Activated T-helper 1 cell treated with Interleukin-2 at 50 U/mL for 16 hours (primary cell): ENCODE results near the gene CEP70.
"Not testable (repeated sequence)": the region's sequence is repeated elsewhere in the genome, so short reads cannot be mapped to it uniquely, and the experiment has no call there.

Experiments
- DNase-seq: peaks from one replicate; pipeline ENCODE4 v3.0.0-alpha.2; 2020; ENCODE audit warnings: low read depth

CEP70 gene

DNA sequence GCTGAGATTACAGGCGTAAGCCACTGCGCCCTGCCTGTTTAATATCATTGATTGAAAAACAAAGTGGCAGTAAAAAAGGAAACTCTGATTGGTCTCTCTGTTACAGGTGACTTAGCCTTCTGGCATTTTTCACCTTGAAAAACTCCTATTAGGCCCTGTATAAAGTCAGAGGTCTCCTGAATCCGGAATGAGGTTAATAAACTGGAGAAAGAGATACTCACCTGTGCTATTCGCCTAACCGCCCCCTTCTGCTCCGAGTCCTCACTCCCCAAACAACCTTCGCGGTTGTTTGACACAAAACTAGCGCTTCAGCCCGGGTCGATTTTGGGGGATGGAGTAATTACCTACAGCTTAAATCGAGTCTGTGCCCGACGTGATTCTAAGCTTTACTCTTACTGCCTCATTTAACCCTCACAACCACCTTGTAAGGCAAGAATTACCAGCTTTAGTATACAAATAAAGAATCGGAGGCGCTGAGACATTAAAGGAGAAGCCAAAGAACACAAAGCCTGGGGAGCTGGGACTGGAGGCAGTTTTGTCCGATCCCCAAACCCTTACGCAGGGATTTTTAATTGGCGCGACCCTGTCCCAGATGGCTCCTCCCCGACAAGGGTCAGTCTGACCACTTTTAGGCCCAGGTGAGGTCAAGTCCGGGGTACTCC, 441 bp downstream of the CEP70 start:
- DNase-seq: no peak

DNA sequence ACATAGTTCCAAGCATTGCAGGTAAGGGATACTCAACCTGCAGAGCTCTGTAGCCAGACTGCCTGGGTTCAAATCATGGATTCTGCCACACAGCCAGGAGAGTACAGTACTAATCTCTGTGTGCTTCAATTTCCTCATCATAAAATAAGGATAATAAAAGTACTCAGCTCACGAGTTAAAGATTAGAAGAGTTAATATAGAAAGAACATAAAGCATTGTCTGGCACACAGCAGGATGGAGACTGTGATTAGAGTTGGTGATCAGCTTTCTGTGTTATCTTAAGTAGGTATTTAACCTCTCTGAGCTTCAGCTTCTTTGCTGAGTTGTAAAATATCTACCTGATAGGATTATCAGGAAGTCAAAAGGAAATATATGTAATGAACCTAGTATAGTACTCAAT, 2.7 kb downstream of the CEP70 start:
- DNase-seq: no peak

DNA sequence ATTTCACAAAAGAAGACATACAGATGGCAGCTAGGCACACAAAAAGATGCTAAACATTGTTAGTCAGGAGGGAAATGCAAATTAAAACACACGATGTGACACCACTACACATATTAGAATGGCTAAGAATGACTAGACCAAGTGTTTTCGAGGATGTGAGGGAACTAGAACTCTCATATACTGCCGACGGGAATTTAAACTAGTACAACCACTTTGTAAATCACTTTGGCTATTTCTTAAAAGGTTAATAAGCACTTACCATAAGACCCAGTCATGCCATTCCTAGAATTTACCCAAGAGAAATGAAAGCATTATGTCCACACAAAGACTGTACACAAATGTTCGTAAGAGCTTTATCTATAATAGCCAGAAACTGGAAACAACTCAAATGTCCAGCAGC, 5.6 kb downstream of the CEP70 start:
- DNase-seq: no peak

DNA sequence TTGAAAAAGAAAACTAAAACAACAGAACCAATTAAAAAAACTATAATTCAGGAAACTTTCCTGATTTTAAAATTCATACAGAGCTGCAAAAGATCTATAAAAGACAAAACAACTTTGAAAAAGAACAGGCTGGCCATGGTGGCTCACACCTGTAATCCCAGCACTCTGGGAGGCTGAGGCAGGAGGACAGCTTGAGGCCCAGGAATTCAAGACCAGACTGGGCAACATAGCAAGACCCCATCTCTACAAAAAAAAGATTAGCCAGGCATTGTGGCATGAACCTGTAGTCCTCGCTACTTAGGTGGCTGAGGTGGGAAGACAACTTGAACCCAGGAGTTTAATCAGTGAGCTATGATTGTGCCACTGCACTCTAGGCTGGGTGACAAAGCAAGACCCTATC, 6.7 kb downstream of the CEP70 start:
- DNase-seq: no peak

DNA sequence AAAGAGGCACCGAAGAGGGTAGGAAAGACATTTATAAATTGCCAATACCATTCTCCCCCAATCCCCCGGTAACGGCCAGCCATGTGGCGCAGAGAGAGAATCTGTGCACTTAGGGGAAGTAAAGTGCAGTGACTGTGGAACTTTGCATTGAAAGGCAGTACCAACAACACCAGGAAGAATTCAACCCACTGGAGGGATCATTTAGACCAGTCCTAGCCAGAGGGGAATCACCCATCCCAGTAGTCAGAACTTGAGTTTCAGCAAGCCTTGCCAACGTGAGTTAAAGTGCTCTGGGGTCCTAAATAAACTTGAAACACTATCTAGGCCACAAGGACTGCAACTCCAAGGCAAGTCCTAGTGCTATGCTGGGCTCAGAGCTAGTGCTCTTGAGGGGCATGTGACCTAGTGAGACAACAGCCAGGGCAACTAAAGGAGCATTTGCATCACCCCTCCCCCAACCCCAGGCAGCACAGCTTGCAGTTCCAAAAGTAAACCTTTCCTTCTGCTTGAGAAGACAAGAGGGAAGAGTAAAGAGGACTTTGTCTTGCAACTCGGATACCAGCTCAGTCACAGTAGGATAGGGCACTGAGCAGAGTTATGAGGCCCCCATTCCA, 15.0 kb downstream of the CEP70 start:
- DNase-seq: no peak

DNA sequence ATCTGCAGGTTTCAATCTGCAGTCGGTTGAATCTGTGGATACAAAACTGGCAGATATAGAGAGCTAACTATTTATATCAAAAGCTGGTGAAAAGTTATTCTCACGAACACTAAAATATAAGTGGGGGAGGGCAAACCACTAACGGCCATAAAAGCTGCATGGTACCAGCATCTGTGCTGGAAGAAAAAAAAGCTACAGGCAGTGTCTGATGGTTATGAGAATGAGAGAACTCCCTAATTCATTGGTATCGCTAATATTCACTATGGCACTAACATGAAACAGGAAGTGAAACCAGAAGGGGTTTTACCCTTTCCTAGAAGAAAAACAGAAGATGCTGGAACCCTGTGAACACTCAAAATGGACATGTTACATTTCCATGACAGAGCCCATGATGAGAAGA, 15.9 kb downstream of the CEP70 start:
- no peak for DNase-seq

DNA sequence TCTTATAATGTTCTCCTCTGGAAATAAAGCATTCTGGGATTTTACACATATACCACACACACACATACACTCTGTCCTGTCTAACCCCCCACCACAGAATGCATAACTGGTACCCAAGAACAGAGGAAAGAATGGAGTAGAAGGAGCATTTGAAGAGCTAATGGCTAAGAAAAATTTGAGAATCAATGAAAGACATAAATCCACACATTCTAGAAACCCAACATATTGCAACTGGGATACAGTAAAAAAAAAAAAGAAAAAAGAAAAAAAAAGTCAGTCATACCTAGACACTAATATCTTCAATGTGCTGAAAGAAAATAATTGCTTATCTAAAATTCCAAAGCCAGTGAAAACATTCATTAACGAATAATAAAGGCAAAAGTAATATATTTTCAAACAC, 20.9 kb downstream of the CEP70 start:
- no peak for DNase-seq

DNA sequence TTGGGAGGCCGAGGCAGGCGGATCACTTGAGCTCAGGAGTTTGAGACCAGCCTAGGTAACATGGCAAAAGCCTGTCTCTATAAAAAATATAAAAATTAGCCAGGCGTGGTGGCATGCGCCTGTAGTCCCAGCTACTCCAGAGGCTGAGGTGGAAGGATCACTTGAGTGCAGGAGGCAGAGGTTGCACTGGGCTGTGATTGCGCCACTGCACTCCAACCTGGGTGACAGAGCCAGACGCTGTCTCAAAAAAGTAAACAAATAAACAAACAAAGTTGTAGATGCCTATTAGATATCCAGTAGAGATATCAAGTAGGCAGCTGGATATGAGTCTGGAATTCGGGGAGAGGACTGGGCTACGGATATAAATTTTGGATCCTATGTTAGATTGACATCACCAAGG, 24.4 kb downstream of the CEP70 start:
- DNase-seq: not testable (repeated sequence)

DNA sequence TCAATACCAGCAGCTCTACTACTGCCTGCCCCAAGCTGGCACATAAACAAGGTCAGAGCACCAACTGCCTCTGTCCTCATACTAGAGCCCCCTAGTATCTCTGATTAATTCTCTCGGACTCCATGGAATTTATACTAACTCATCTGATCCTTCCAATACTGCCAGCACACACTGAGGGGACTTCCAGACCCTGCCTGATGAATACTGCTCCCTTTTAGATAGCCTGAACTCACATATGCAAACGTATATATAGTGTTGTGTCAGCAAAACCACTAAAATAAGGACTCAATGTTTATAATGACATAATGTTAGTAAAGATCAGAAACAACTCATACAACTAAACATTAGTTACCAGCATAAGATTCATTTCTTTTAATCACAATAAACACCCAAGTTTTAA, 25.0 kb downstream of the CEP70 start:
- no peak for DNase-seq

DNA sequence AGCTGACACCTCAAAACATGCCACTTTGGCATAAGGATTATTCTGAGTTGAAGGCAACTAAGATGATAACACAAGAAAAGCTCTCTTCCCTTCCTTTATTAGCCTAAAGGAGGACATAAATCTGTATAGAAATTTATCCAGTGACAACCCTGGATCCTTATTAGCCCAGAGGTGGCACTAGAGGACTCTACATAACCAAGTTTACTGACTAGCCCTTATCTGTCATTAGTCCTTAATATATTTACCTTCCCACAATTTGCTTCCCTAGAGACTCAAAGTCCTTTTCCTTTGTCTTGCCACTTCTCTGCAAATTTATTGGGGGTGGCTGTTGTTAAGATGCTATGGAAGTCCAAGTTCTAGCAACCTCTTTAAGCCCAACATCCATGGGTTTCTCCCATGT, 26.7 kb downstream of the CEP70 start:
- DNase-seq: no peak

DNA sequence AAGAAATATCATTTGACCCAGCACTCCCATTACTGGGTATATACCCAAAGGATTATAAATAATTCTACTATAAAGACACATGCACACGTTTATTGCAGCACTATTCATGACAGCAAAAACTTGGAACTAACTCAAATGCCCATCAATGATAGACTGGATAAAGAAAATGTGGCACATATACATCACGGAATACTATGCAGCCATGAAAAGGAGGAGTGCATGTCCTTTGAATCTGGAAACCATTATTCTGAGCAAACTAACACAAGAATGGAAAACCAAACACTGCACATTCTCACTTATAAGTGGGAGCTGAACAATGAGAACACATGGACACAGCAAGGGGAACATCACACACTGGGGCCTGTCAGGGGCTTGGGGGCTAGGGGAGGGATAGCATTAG, 27.8 kb downstream of the CEP70 start:
- not testable (repeated sequence) for DNase-seq

DNA sequence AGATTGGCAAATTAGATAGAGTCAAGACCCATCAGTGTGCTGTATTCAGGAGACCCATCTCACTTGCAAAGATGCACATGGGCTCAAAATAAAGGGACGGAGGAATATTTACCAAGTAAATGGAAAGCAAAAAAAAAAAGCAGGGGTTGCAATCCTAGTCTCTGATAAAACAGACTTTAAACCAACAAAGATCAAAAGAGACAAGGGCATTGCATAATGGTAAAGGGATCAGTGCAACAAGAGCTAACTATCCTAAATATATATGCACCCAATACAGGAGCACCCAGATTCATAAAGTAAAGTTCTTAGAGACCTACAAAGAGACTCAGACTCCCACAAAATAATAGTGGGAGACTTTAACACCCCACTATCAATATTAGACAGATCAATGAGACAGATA, 31.2 kb downstream of the CEP70 start:
- not testable (repeated sequence) for DNase-seq

DNA sequence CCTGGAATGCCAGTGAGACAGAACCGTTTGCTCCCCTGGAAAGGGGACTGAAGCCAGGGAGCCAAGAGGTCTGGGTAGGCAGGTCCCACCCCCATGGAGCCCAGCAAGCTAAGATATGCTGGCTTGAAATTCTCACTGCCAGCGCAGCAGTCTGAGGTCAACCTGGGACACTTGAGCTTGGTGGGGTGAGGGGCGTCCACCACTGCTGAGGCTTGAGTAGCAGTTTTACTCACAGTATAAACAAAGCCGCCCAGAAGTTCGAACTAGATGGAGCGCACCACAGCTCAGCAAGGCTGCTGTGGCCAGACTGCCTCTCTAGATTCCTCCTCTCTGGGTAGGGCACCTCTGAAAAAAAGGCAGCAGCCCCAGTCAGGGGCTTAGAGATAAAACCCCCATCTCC, 33.6 kb downstream of the CEP70 start:
- no peak for DNase-seq

DNA sequence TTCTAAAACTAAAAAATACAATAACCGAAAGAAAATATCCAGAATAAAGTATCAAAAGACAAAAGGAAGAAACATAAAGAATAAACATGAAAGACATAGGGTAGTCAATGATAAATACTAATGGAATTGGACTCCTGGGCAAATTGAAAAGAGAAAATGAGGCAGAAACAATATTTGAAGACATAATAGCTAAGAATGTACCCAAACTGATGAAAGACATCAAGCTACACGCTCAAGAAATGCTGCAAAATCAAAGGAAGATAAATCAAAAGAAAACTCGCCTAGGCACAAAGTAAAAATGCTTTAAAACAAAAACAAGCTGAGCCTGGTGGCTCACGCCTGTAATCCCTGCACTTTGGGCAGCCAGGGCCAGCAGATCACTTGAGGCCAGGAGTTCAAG, 34.9 kb downstream of the CEP70 start:
- DNase-seq: no peak

DNA sequence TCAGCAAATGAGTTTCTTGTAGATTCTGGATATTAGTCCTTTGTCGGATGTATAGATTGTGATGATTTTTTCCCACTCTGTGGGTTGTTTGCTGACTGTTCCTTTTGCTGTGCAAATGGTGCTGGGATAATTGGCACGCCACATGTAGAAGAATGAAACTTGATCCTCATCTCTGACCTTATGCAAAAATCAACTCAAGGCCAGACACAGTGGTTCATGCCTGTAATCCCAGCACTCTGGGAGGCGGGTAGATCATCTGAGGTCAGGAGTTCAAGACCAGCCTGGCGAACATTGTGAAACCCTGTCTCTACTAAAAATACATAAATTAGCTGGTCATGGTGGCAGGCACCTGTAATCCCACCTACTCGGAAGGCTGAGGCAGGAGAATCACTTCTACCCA, 39.3 kb downstream of the CEP70 start:
- not testable (repeated sequence) for DNase-seq

DNA sequence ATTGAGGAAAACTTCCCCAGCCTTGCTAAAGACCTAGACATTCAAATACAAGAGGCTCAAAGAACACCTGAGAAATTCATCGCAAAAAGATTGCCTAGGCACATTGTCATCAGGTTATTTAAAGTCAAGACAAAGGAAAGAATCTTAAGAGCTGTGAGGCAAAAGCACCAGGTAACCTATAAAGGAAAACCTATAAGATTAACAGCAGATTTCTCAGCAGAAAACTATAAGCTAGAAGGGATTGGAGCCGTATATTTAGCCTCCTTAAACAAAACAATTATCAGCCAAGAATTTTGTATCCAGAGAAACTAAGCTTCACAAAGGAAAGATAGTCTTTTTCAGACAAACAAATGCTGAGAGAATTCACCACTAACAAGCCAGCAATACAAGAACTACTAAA, 43.1 kb downstream of the CEP70 start:
- not testable (repeated sequence) for DNase-seq

DNA sequence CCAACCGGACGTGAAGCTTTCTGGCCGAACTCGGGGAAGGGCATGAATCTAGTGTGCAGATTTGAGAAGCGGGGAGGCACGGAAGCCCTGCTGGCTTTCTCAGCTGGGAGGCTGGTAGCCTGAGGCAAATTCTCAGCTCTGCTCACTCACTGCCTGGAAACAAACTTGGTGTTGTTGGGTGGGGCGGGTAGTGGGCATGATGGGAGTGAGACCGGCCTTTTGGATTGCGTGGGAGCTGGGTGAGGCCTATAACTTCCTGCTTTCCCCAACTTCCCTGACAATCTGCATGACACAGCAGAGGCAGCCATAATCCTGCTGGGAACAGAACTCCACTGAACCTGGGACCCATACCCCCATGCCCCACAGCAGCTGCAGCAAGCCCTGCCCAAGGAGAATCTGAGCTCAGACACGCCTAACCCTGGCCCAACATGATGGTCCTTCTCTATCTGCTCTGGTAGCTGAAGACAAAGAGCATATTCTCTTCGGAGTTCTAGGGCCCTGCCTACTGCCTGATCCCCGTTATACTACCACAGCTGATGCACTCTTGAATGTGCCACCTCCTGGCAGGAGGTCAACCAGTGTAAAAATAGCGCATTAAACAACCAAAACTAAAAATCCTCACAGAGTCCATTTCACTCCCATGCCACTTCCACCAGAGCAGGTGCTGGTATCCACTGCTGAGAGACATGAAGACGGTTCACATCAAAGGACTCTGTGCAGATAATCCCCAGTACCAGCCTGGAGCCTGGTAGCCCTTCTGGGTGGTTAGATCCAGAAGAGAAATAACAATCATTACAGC, 44.7 kb downstream of the CEP70 start:
- no peak for DNase-seq

DNA sequence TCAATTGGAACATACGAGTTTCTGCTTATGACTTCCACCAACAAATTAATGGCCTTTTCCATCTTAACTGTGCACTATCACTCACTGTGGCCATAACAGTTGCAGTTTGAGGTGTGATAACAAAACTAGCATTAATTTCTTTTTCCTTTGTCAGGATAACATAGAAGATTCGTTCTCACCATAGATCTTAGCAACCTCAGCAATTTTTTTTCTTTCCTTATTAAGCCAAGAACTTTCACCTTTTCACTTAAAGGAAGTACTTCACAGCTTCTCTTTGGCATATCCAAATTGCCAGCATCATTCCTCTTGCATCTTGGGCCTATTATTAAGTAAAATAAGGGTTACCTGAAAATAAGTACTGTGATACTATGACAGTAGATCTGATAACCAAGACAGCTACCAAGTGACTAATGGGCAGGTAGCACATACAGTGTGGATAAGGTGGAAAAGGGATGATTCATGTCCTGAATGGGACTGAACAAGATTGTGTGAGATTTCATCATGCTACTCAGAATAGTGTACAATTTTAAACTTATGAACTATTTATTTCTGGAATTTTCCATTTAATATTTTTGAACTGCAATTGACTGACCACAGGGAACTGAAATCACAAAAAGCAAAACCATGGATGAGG, 46.6 kb downstream of the CEP70 start:
- DNase-seq: no peak

DNA sequence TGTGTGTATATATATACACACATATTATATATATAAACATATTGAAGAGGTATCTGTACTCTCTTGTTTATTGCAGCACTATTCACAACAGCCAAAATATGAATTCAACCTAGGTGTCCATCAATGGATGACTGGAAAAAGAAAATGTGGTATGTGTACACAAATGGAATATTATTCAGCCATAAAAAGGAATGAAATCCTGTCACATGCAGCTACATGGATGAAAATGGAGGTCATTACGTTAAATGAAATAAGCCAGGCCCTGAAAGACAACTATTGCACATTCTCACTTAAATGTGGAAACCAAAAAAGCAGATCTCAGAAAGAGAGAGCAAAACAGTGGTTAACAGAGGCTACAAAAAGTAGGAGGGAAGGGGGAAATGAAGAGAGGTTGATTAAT, 49.5 kb downstream of the CEP70 start:
- DNase-seq: no peak

DNA sequence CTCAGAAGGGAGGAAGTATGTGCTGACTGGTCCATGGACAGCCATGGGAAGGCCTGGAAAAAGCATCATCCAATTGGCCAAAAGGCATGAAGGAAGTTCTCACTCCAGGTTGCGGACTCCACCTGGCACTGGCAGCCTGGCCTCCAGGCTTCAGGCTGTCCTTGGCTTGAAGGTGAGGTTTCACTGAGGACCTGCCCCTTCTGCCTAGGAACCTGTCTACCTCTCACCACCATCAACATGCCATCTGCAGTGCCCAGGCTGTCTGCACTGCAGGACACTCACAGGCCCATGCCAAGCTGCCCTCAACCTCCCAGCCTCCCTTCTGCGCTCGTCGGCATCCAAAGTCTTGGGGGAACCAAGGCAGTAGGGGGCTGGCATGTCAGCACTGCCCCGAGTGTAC, 51.1 kb downstream of the CEP70 start:
- no peak for DNase-seq

DNA sequence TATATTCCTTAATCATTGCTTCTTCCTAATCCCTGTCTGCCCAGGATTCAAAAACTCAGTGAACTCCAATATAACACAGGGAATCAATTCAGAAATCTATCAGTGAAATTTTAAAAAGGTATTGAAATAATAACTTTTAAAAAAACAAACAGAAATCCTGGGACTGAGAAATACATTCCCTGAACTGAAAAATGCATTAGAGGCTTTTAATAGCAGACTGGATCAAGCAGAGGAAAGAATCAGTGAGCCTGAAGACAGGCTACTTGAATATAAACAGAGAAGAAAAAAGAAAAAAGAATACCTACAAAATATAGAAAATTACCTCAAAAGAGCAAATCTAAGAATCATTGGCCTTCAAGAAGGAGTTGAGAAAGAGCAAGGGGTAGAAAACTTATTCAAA, 54.7 kb downstream of the CEP70 start:
- no peak for DNase-seq

DNA sequence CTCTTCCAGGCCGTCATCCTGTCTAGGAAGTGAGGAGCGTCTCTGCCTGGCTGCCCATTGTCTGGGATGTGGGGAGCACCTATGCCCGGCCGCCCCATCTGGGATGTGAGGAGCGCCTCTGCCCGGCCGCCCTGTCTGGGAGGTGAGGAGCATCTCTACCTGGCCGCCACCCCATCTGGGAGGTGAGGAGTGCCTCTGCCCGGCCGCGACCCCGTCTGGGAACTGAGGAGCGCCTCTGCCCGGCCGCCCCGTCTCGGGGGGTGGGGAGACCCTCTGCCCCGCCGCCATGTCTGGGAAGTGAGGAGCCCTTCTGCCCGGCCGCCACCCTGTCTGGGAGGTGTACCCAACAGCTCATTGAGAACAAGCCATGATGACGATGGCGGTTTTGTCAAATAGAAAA, 72.6 kb downstream of the CEP70 start:
- not testable (repeated sequence) for DNase-seq
